ENCODE data around the gene MGLL. TPM values are rescaled to one million over a fixed set of nuclear protein-coding genes. Genes with fewer than 3 reads are reported as not detected.

The MGLL gene
- total and polyA plus RNA-seq, 4 donors: 9.4 to 277 (median 74.2) TPM

DNA sequence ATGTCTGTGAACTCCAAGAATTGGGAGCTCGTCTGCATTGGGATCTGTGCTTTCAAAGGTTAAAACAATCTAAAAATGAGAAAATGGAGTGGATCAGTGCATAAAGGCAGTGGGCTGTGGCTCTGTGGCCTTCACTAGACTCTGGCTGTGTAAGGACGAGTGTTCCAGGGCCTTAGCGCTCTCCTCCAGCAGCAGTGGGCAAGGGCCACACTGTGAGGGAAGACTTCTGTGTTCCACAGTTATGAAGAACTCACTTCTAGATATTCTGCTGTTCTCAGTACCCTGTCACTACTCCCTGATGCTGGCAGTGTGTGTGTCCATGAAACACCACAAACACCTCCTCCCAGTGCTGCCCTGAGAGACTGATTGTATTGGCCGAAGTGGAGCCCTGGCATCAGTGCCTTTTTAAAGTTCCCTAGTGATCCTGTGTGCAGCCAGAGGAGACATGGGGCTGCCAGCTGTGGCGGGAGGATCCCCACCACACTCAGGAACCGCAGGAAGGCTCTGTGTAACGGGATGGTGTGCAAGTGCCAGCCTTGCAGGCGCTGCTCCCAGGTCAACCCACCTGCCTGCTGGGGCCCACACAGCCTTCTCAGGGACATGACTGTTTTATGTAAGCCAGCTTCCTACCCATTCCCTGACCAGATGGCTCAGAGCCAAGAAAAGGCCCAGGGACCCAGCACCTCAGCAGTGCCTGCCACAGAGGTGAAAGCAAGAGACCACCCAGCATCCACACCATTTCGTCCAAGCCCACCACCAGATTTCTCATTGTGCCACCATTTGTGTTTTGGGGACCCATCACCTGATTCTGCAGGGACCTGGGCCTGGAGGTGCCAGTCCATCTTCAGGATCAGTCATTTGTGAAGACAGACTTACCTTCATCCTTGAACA, 109.2 kb downstream of the MGLL start:
- no peak overlapping the region for H3K4me3 ChIP-seq (ENCODE audit: low read depth in 1 of 3, low read length in 3 of 3)
- no peak overlapping the region for H3K9ac ChIP-seq (ENCODE audit: low read depth in 1 of 2, low read length in 2 of 2)
- H3K4me1 ChIP-seq (ENCODE audit: control insufficient read depth in 4 of 4, insufficient read depth in 4 of 4, low read length in 3 of 4): no peaks in the 10 kb centered on the region
- TF ChIP-seq EGR1 (IDR thresholded peaks at IDR 0.05; ENCODE audit: low read depth in 2 of 2) (no peak), GABPA (IDR thresholded peaks at IDR 0.05 in 1 of 2, conservative IDR thresholded peaks at IDR 0.05 in 1 of 2) (no peak), JUND (IDR thresholded peaks at IDR 0.05) (no peak), FOXA2 (IDR thresholded peaks at IDR 0.05) (no peak), NR2F2 (IDR thresholded peaks at IDR 0.05) (no peak), FOXA1 (IDR thresholded peaks at IDR 0.05) (no peak), SP1 (IDR thresholded peaks at IDR 0.05) (no peak), RXRA (IDR thresholded peaks at IDR 0.05) (no peak), TAF1 (conservative IDR thresholded peaks at IDR 0.05) (no peak), HNF4A (conservative IDR thresholded peaks at IDR 0.05) (no peak), RAD21 (IDR thresholded peaks at IDR 0.05) (no peak), YY1 (IDR thresholded peaks at IDR 0.05) (no peak), HNF4G (IDR thresholded peaks at IDR 0.05) (no peak)
- TF ChIP-seq, protein P1, sequence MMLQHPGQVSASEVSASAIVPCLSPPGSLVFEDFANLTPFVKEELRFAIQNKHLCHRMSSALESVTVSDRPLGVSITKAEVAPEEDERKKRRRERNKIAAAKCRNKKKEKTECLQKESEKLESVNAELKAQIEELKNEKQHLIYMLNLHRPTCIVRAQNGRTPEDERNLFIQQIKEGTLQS (IDR thresholded peaks at IDR 0.05): no peak
- TF ChIP-seq, protein P2, sequence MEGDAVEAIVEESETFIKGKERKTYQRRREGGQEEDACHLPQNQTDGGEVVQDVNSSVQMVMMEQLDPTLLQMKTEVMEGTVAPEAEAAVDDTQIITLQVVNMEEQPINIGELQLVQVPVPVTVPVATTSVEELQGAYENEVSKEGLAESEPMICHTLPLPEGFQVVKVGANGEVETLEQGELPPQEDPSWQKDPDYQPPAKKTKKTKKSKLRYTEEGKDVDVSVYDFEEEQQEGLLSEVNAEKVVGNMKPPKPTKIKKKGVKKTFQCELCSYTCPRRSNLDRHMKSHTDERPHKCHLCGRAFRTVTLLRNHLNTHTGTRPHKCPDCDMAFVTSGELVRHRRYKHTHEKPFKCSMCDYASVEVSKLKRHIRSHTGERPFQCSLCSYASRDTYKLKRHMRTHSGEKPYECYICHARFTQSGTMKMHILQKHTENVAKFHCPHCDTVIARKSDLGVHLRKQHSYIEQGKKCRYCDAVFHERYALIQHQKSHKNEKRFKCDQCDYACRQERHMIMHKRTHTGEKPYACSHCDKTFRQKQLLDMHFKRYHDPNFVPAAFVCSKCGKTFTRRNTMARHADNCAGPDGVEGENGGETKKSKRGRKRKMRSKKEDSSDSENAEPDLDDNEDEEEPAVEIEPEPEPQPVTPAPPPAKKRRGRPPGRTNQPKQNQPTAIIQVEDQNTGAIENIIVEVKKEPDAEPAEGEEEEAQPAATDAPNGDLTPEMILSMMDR (IDR thresholded peaks at IDR 0.05; ENCODE audit: low read depth, low read length, missing input control): no peak
- TF ChIP-seq, protein P3, sequence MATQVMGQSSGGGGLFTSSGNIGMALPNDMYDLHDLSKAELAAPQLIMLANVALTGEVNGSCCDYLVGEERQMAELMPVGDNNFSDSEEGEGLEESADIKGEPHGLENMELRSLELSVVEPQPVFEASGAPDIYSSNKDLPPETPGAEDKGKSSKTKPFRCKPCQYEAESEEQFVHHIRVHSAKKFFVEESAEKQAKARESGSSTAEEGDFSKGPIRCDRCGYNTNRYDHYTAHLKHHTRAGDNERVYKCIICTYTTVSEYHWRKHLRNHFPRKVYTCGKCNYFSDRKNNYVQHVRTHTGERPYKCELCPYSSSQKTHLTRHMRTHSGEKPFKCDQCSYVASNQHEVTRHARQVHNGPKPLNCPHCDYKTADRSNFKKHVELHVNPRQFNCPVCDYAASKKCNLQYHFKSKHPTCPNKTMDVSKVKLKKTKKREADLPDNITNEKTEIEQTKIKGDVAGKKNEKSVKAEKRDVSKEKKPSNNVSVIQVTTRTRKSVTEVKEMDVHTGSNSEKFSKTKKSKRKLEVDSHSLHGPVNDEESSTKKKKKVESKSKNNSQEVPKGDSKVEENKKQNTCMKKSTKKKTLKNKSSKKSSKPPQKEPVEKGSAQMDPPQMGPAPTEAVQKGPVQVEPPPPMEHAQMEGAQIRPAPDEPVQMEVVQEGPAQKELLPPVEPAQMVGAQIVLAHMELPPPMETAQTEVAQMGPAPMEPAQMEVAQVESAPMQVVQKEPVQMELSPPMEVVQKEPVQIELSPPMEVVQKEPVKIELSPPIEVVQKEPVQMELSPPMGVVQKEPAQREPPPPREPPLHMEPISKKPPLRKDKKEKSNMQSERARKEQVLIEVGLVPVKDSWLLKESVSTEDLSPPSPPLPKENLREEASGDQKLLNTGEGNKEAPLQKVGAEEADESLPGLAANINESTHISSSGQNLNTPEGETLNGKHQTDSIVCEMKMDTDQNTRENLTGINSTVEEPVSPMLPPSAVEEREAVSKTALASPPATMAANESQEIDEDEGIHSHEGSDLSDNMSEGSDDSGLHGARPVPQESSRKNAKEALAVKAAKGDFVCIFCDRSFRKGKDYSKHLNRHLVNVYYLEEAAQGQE (IDR thresholded peaks at IDR 0.05): no peak
- TF ChIP-seq, protein P4, sequence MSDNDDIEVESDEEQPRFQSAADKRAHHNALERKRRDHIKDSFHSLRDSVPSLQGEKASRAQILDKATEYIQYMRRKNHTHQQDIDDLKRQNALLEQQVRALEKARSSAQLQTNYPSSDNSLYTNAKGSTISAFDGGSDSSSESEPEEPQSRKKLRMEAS (IDR thresholded peaks at IDR 0.05): no peak
- TF ChIP-seq, protein P5, sequence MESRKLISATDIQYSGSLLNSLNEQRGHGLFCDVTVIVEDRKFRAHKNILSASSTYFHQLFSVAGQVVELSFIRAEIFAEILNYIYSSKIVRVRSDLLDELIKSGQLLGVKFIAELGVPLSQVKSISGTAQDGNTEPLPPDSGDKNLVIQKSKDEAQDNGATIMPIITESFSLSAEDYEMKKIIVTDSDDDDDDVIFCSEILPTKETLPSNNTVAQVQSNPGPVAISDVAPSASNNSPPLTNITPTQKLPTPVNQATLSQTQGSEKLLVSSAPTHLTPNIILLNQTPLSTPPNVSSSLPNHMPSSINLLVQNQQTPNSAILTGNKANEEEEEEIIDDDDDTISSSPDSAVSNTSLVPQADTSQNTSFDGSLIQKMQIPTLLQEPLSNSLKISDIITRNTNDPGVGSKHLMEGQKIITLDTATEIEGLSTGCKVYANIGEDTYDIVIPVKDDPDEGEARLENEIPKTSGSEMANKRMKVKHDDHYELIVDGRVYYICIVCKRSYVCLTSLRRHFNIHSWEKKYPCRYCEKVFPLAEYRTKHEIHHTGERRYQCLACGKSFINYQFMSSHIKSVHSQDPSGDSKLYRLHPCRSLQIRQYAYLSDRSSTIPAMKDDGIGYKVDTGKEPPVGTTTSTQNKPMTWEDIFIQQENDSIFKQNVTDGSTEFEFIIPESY (IDR thresholded peaks at IDR 0.05): no peak
- DNase-seq (ENCODE audit: low spot score): no peak
- H3K27ac ChIP-seq (ENCODE audit: low read depth in 1 of 2, low read length in 2 of 2): no peak overlapping the region
- no peaks in the 10 kb centered on the region for H3K27me3 ChIP-seq (ENCODE audit: control insufficient read depth in 4 of 4, insufficient read depth in 4 of 4, low read length in 3 of 4)
- peaks cover 3 to 43% (median 17%) of the 10 kb centered on the region in 4 donors for H3K36me3 ChIP-seq (ENCODE audit: control insufficient read depth in 4 of 4, insufficient read depth in 3 of 4, low read depth in 1 of 4, low read length in 3 of 4)
- 90% methylated on average over 9 of the region's 9 CpGs for WGBS
- H3K9me3 ChIP-seq (ENCODE audit: control insufficient read depth in 4 of 4, low read length in 3 of 4): no peaks in the 10 kb centered on the region
